ENCODE results near the gene CNTN5. TPM values are rescaled to one million over a fixed set of nuclear protein-coding genes. Genes with fewer than 3 reads are reported as not detected.

Gene CNTN5
- total RNA-seq, 6 donors from 2014 or later, result 0.13 to 1.0 (median 0.57) TPM; not detected in 2

DNA sequence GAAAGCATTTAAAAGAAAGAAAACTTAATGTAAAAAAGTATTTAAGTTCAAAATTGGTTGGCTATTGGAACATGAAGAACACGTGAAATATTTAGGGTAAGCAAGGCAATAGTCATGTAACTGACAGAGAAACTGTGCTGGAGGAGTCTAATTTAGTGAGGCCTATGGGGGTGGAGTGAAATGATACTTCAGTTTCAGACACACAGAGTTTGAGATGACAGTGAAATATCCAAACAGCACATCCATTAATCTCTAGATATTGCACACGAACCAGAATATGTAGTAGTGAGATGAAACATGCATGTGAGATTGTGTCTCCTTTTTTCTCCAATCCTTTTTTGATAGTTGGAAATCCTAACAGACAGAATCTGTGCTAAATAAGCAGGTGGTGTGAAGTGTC lies 739.0 kb downstream of the CNTN5 start:
- Histone ChIP-seq H3K36me3 (no peaks in the 10 kb centered on the region), H3K27me3 (no peaks in the 10 kb centered on the region), H3K4me1 (no peaks in the 10 kb centered on the region), H3K4me3 (no peak overlapping the region), H3K27ac (no peak overlapping the region), H3K9me3 (no peaks in the 10 kb centered on the region)
- no peak for ATAC-seq (ENCODE audit: low FRiP score in 2 of 2)
- DNase-seq, result no peak
- WGBS, 2 donors, result 62 to 68% methylated on average over 2 of the region's 2 CpGs
- TF ChIP-seq EP300 (IDR thresholded peaks at IDR 0.05), result no peak
- no peak for TF ChIP-seq POLR2A (IDR thresholded peaks at IDR 0.05)
- TF ChIP-seq POLR2AphosphoS5 (IDR thresholded peaks at IDR 0.05), result no peak
- TF ChIP-seq, protein P1, sequence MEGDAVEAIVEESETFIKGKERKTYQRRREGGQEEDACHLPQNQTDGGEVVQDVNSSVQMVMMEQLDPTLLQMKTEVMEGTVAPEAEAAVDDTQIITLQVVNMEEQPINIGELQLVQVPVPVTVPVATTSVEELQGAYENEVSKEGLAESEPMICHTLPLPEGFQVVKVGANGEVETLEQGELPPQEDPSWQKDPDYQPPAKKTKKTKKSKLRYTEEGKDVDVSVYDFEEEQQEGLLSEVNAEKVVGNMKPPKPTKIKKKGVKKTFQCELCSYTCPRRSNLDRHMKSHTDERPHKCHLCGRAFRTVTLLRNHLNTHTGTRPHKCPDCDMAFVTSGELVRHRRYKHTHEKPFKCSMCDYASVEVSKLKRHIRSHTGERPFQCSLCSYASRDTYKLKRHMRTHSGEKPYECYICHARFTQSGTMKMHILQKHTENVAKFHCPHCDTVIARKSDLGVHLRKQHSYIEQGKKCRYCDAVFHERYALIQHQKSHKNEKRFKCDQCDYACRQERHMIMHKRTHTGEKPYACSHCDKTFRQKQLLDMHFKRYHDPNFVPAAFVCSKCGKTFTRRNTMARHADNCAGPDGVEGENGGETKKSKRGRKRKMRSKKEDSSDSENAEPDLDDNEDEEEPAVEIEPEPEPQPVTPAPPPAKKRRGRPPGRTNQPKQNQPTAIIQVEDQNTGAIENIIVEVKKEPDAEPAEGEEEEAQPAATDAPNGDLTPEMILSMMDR (IDR thresholded peaks at IDR 0.05), result no peak

DNA sequence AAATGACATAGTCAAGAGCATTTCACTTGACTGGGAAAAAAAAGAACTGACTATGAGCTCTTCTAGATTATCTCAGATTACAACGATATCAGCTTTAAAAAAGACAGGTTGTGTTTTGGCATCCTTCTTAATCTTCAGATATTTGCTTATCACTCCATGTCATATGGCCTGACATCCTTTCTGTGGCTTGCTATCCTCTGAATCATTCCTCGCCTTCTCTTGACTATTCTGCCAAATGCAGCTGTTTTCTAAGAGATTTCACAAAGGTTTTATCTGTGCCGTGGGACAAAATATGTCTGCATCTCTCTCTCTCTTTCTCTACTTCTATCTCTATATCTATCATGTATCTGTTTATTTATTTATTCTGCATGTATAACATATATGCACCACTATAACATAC lies 746.1 kb downstream of the CNTN5 start:
- no peaks in the 10 kb centered on the region for H3K36me3 ChIP-seq
- H3K9me3 ChIP-seq, result no peaks in the 10 kb centered on the region
- WGBS, 2 donors, result 47 to 52% methylated on average over 3 of the region's 3 CpGs
- no peak overlapping the region for H3K4me3 ChIP-seq
- no peaks in the 10 kb centered on the region for H3K4me1 ChIP-seq
- no peak for DNase-seq
- no peaks in the 10 kb centered on the region for H3K27me3 ChIP-seq
- ATAC-seq (ENCODE audit: low FRiP score in 2 of 2), result no peak
- no peak overlapping the region for H3K27ac ChIP-seq
- no peak for TF ChIP-seq EP300 (IDR thresholded peaks at IDR 0.05)
- TF ChIP-seq POLR2AphosphoS5 (IDR thresholded peaks at IDR 0.05), result no peak
- TF ChIP-seq, protein P1 (IDR thresholded peaks at IDR 0.05), result no peak
- TF ChIP-seq POLR2A (IDR thresholded peaks at IDR 0.05), result no peak

- Histone ChIP-seq H3K27me3 (no peaks in the 10 kb centered on the region), H3K4me1 (no peaks in the 10 kb centered on the region), H3K4me3 (no peak overlapping the region), H3K27ac (no peak overlapping the region), H3K9me3 (no peaks in the 10 kb centered on the region), H3K36me3 (no peaks in the 10 kb centered on the region)
- DNase-seq (no peak), ATAC-seq (ENCODE audit: low FRiP score in 2 of 2) (no peak)
- no peak for TF ChIP-seq POLR2A (IDR thresholded peaks at IDR 0.05)
- no peak for TF ChIP-seq POLR2AphosphoS5 (IDR thresholded peaks at IDR 0.05)
- 32 to 48% methylated on average over 5 of the region's 5 CpGs for WGBS, 2 donors
Measured at GRCh38 chr11:99773646-99774045, 752.9 kb downstream of the CNTN5 start.

GRCh38 chr11:99781074-99781473 lies 760.3 kb downstream of the CNTN5 start:
- H3K27ac ChIP-seq, result no peak overlapping the region
- DNase-seq, result no peak
- TF ChIP-seq, protein P1 (IDR thresholded peaks at IDR 0.05), result no peak
- TF ChIP-seq POLR2A (IDR thresholded peaks at IDR 0.05) (no peak), POLR2AphosphoS5 (IDR thresholded peaks at IDR 0.05) (no peak), EP300 (IDR thresholded peaks at IDR 0.05) (no peak)

GRCh38 chr11:99791354-99791753 lies 770.6 kb downstream of the CNTN5 start:
- H3K4me3 ChIP-seq, result no peak overlapping the region
- WGBS, 2 donors, result 37 to 54% methylated on average over 2 of the region's 2 CpGs
- ATAC-seq (ENCODE audit: low FRiP score in 2 of 2) (no peak), DNase-seq (no peak)
- H3K9me3 ChIP-seq, result no peaks in the 10 kb centered on the region
- H3K36me3 ChIP-seq, result no peaks in the 10 kb centered on the region
- TF ChIP-seq POLR2AphosphoS5 (IDR thresholded peaks at IDR 0.05) (no peak), EP300 (IDR thresholded peaks at IDR 0.05) (no peak), POLR2A (IDR thresholded peaks at IDR 0.05) (no peak)
- TF ChIP-seq, protein P1 (IDR thresholded peaks at IDR 0.05), result no peak
- H3K4me1 ChIP-seq, result no peaks in the 10 kb centered on the region
- H3K27me3 ChIP-seq, result no peaks in the 10 kb centered on the region
- H3K27ac ChIP-seq, result no peak overlapping the region

More at GRCh38 chr11:99781074-99781473, 760.3 kb downstream of the CNTN5 start:
- Histone ChIP-seq H3K9me3 (no peaks in the 10 kb centered on the region), H3K4me3 (no peak overlapping the region), H3K36me3 (no peaks in the 10 kb centered on the region), H3K4me1 (no peaks in the 10 kb centered on the region), H3K27me3 (no peaks in the 10 kb centered on the region)
- ATAC-seq (ENCODE audit: low FRiP score in 2 of 2), result no peak

Measured in upper lobe of left lung (tissue), 6 donors.